NCI-H1105 (cell line): ENCODE data around the gene TRIM42.

ENCODE experiments used
- DNase-seq: peaks from one replicate; lab custom pipeline; 2025; lab: John Stamatoyannopoulos, UW

Gene TRIM42

GRCh38 chr3:140710711-140711389 is 33.0 kb downstream of the TRIM42 start:
- no peak for DNase-seq

- DNase-seq, result no peak
Observed at GRCh38 chr3:140711390-140712035, 33.6 kb downstream of the TRIM42 start.

GRCh38 chr3:140712301-140712700 is 34.4 kb downstream of the TRIM42 start:
- DNase-seq, result no peak

- peak; percentile 33 for DNase-seq
Observed at GRCh38 chr3:140715035-140715434, 37.2 kb downstream of the TRIM42 start.

GRCh38 chr3:140717921-140718320 is 40.1 kb downstream of the TRIM42 start:
- no peak for DNase-seq

GRCh38 chr3:140719841-140720614 is 42.2 kb downstream of the TRIM42 start:
- DNase-seq, result no peak

- no peak for DNase-seq
Observed at GRCh38 chr3:140723576-140723975, 45.7 kb downstream of the TRIM42 start.

- DNase-seq, result no peak
Observed at GRCh38 chr3:140724856-140725812, 47.3 kb downstream of the TRIM42 start.

GRCh38 chr3:140726066-140726465 is 48.2 kb downstream of the TRIM42 start:
- DNase-seq, result no peak

GRCh38 chr3:140727886-140728285 is 50.0 kb downstream of the TRIM42 start:
- no peak for DNase-seq

- no peak for DNase-seq
Observed at GRCh38 chr3:140731440-140732119, 53.7 kb downstream of the TRIM42 start.

GRCh38 chr3:140733623-140734022 is 55.8 kb downstream of the TRIM42 start:
- DNase-seq, result no peak

- DNase-seq, result peak; percentile 61
Observed at GRCh38 chr3:140736863-140737460, 59.1 kb downstream of the TRIM42 start.

- no peak for DNase-seq
Observed at GRCh38 chr3:140742116-140742515, 64.3 kb downstream of the TRIM42 start.

- no peak for DNase-seq
Observed at GRCh38 chr3:140748171-140748570, 70.3 kb downstream of the TRIM42 start.

GRCh38 chr3:140748903-140749302 is 71.0 kb downstream of the TRIM42 start:
- no peak for DNase-seq
